Endothelial cell of umbilical vein (primary cell): ENCODE results near the gene KYAT1. TPM values are rescaled to one million over a fixed set of nuclear protein-coding genes. Genes with fewer than 3 reads are reported as not detected.

Experiments
- BruUV-seq: library from RNA; stranded (reverse); fragments of 400-500 nt; replicated peaks from 2 replicates; lab custom pipeline; 2021; lab: Mats Ljungman, UMichigan
- CTCF ChIA-PET: fragments of 300-600, 350-600 bp; sonication (Branson Sonifier 250); formaldehyde crosslinking; loops from one replicate; lab custom pipeline; 2021; ENCODE audit warnings: antibody characterized with exemption, inconsistent platforms; lab: Charles Lee
- POLR2A ChIA-PET: fragments of 300-600, 350-600 bp; sonication (Branson Sonifier 250); formaldehyde crosslinking; loops from one replicate; lab custom pipeline; 2021; ENCODE audit warnings: antibody characterized with exemption, inconsistent platforms; lab: Charles Lee
- DNase-seq: peaks from one replicate; pipeline ENCODE4 v3.0.0-alpha.2; 2011; ENCODE audit warnings: low read depth, low spot score
- FAIRE-seq: peaks from 2 replicates; lab custom pipeline; 2011; peaks lifted over from hg19 to GRCh38; lab: Jason Lieb, UNC
- H2AFZ ChIP-seq: 2 replicates; pipeline ENCODE4 v1.6.0; 2012; ENCODE audit warnings: low read depth, low read length, control low read depth, inconsistent platforms
- H3K27ac ChIP-seq: 2 replicates; pipeline ENCODE4 v1.5.1; 2011; ENCODE audit warnings: low read depth, mild to moderate bottlenecking, control low read depth, low read length, moderate library complexity; ENCODE audit not compliant: insufficient read depth
- H3K27me3 ChIP-seq, 2 experiments: 2 replicates each; pipeline versions ENCODE4 v1.6.0 to v1.6.1; 2011; ENCODE audit warnings: low read length in 2 of 2, mixed read lengths in 1 of 2; ENCODE audit not compliant: control insufficient read depth in 2 of 2, insufficient read depth in 2 of 2
- H3K36me3 ChIP-seq, 2 experiments: 2 replicates in 1 of 2; 3 replicates in 1 of 2; pipeline ENCODE4 v1.5.1; 2011; ENCODE audit warnings: low read length in 2 of 2, mild to moderate bottlenecking in 1 of 2, moderate library complexity in 1 of 2; ENCODE audit not compliant: control insufficient read depth in 2 of 2, insufficient read depth in 2 of 2; ENCODE audit errors: extremely low read depth in 1 of 2
- H3K4me1 ChIP-seq: 3 replicates; pipeline ENCODE4 v1.5.1; 2011; ENCODE audit warnings: mild to moderate bottlenecking, low read length; ENCODE audit not compliant: control insufficient read depth, insufficient read depth; ENCODE audit errors: extremely low read depth
- H3K4me2 ChIP-seq: 2 replicates; pipeline ENCODE4 v1.6.1; 2011; ENCODE audit warnings: low read length, control low read depth, mixed read lengths; ENCODE audit not compliant: insufficient read depth
- H3K4me3 ChIP-seq, 3 experiments: fragments of 200-600 bp in 1 of 3; sonication (generic), shearing (Covaris generic) in 1 of 3; replicated peaks in 1 of 3; 2 replicates each; pipeline ENCODE4 v1.5.1; 2011 to 2016; ENCODE audit warnings: control low read depth in 3 of 3, low read length in 3 of 3, mild to moderate bottlenecking in 2 of 3, inconsistent platforms in 1 of 3, low read depth in 1 of 3, moderate library complexity in 1 of 3; ENCODE audit not compliant: insufficient read depth in 1 of 3
- H3K79me2 ChIP-seq: 2 replicates; pipeline ENCODE4 v1.6.0; 2012; ENCODE audit warnings: low read length, inconsistent platforms; ENCODE audit not compliant: control insufficient read depth, insufficient read depth
- H3K9ac ChIP-seq: replicated peaks from 2 replicates; pipeline ENCODE3; 2011; ENCODE audit warnings: low read length, control low read depth; ENCODE audit not compliant: insufficient read depth; ENCODE audit errors: extremely low read depth
- H3K9me1 ChIP-seq: replicated peaks from 3 replicates; pipeline ENCODE4 v1.6.0; 2011; ENCODE audit warnings: mild to moderate bottlenecking, low read length; ENCODE audit not compliant: control insufficient read depth, insufficient read depth; ENCODE audit errors: extremely low read depth
- H3K9me3 ChIP-seq: replicated peaks from 2 replicates; pipeline ENCODE4 v1.5.1; 2012; ENCODE audit warnings: low read length, inconsistent platforms; ENCODE audit not compliant: control insufficient read depth, insufficient read depth
- H4K20me1 ChIP-seq: replicated peaks from 2 replicates; pipeline ENCODE3; 2011; ENCODE audit warnings: mild to moderate bottlenecking, low read length; ENCODE audit not compliant: control insufficient read depth, insufficient read depth; ENCODE audit errors: extremely low read depth
- EZH2 ChIP-seq: IDR thresholded peaks from 2 replicates; pipeline ENCODE4 v1.6.1; 2012; ENCODE audit warnings: borderline replicate concordance, low read depth, mild to moderate bottlenecking, moderate library complexity, low read length, inconsistent platforms; ENCODE audit not compliant: severe bottlenecking
- FOS ChIP-seq: IDR thresholded peaks from 2 replicates; pipeline ENCODE4 v1.6.1; 2011; ENCODE audit warnings: mild to moderate bottlenecking, low read length, moderate library complexity, borderline replicate concordance; ENCODE audit not compliant: insufficient read depth
- GATA2 ChIP-seq: IDR thresholded peaks from 2 replicates; pipeline ENCODE4 v1.7.0; 2011; ENCODE audit warnings: low read depth, mild to moderate bottlenecking, moderate library complexity, mixed read lengths, low read length; ENCODE audit not compliant: insufficient read length, insufficient read depth
- JUN ChIP-seq: IDR thresholded peaks from 2 replicates; pipeline ENCODE4 v1.6.1; 2011; ENCODE audit warnings: borderline replicate concordance, low read depth; ENCODE audit not compliant: insufficient read length, insufficient read depth
- MYC ChIP-seq: IDR thresholded peaks from one replicate; pipeline ENCODE4 v1.6.1; 2011; ENCODE audit warnings: mild to moderate bottlenecking, low read depth, low read length
- POLR2A ChIP-seq: IDR thresholded peaks from 2 replicates; pipeline ENCODE4 v1.6.1; 2012; ENCODE audit warnings: low read depth, mild to moderate bottlenecking, control low read depth, low read length
- POLR2AphosphoS5 ChIP-seq: IDR thresholded peaks from 2 replicates; pipeline ENCODE4 v1.6.1; 2012; ENCODE audit warnings: low read depth, mild to moderate bottlenecking, control low read depth, low read length, moderate library complexity; ENCODE audit not compliant: insufficient read depth
- dilution Hi-C: fragments of 300-500 bp; cut with MboI; formaldehyde crosslinking; loops from one replicate; pipeline ENCODE4 v1.15.0; 2019; ENCODE audit warnings: low sequenced_read_pairs; ENCODE audit not compliant: extremely low pct_ligation_motif_present
- intact Hi-C: fragments of 100-400 bp; cut with micrococcal nuclease; formaldehyde crosslinking; loops from one replicate; pipeline ENCODE4 v1.10.0; 2022
- polyA plus RNA-seq, 4 experiments: library from polyadenylated mRNA; depleted of rRNA in 3 of 4; stranded (reverse) in 3 of 4; unstranded in 1 of 4; fragments of >200 nt; gene quantifications; 2 replicates each; pipeline versions ENCODE4 v1.2.1 to v1.2.3, GENCODE V29; 2011 to 2012; ENCODE audit warnings: missing spikeins in 1 of 4
- total RNA-seq: library from RNA; stranded (reverse); gene quantifications from 2 replicates; pipeline ENCODE4 v1.2.3, GENCODE V29; 2021
- TF ChIP-seq, protein P1 (sequence below), 2 donors: IDR thresholded peaks; 1 replicate in 1 of 2; 2 replicates in 1 of 2; pipeline ENCODE4 v1.5.1; 2011; ENCODE audit warnings: low read length in 2 of 2, mild to moderate bottlenecking in 2 of 2, moderate library complexity in 2 of 2, control low read depth in 1 of 2, inconsistent platforms in 1 of 2, low read depth in 1 of 2; ENCODE audit not compliant: insufficient read depth in 1 of 2; ENCODE audit errors: extremely low read depth in 1 of 2
- TF ChIP-seq, protein P2 (sequence below): IDR thresholded peaks from 2 replicates; pipeline ENCODE4 v1.6.1; 2011; ENCODE audit not compliant: insufficient read depth, insufficient read length

KYAT1 gene
- total and polyA plus RNA-seq, 2 donors (not counting 3 experiments of a cell fraction or from before 2014, with no cell fraction given), result 7.2 to 9.6 TPM

DNA sequence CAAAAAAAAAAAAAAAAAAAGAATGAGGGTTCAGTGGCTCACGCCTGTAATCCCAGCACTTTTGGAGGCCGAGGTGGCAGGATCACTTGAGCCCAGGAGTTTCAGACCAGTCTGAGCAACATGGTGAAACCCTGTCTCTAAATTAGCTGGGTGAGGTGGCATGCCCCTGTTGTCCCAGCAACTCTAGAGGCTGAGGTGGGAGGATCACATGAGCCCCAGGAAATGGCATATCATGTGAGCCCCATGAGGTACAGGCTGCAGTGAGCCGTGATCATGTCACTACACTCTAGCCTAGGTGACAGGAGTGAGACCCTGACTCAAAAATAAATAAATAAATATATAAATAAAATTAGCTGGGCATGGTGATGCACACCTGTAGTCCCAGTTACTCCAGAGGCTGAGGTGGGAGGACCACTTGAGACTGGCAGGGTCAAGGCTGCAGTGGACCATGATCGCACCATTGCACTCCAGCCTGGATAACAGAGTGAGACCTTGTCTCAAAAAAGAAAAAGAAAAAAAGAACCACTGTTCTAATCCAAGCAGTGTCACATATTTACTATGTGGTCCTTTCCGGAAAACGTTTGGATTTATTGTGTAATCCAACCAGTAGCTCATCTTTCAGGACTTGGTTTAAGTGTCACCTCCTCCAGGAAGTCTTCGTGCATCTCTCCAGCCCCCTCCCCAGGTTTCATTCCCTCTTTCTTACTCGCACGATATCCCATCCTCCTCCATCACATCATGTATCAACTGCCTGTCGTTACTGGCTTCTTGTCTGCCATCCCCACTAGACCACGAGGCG, 39.9 kb downstream of the KYAT1 start:
- TF ChIP-seq GATA2 (no peak), POLR2AphosphoS5 (no peak), EZH2 (no peak), MYC (no peak), FOS (no peak), POLR2A (no peak), JUN (no peak)
- TF ChIP-seq, protein P1, sequence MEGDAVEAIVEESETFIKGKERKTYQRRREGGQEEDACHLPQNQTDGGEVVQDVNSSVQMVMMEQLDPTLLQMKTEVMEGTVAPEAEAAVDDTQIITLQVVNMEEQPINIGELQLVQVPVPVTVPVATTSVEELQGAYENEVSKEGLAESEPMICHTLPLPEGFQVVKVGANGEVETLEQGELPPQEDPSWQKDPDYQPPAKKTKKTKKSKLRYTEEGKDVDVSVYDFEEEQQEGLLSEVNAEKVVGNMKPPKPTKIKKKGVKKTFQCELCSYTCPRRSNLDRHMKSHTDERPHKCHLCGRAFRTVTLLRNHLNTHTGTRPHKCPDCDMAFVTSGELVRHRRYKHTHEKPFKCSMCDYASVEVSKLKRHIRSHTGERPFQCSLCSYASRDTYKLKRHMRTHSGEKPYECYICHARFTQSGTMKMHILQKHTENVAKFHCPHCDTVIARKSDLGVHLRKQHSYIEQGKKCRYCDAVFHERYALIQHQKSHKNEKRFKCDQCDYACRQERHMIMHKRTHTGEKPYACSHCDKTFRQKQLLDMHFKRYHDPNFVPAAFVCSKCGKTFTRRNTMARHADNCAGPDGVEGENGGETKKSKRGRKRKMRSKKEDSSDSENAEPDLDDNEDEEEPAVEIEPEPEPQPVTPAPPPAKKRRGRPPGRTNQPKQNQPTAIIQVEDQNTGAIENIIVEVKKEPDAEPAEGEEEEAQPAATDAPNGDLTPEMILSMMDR (IDR thresholded peaks at IDR 0.05; ENCODE audit: extremely low read depth in 1 of 2, insufficient read depth in 1 of 2, low read depth in 1 of 2, low read length in 2 of 2), result no peak
- TF ChIP-seq, protein P2, sequence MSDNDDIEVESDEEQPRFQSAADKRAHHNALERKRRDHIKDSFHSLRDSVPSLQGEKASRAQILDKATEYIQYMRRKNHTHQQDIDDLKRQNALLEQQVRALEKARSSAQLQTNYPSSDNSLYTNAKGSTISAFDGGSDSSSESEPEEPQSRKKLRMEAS, result no peak
- H3K4me3 ChIP-seq, result no peak overlapping the region
- intact Hi-C loops, result no loop called here
- H3K4me1 ChIP-seq, result no peaks in the 10 kb centered on the region
- H3K4me2 ChIP-seq, result no peak overlapping the region
- H3K27ac ChIP-seq, result no peak overlapping the region
- no peaks in the 10 kb centered on the region for H3K9me3 ChIP-seq
- ChIA-PET CTCF (no interaction called here), POLR2A (no interaction called here)
- no peaks in the 10 kb centered on the region for H3K9me1 ChIP-seq
- dilution Hi-C loops, result no loop called here
- H3K79me2 ChIP-seq, result no peaks in the 10 kb centered on the region
- no peaks in the 10 kb centered on the region for H3K27me3 ChIP-seq
- BruUV-seq, result no TSS peak
- no peak for FAIRE-seq
- no peak overlapping the region for H3K9ac ChIP-seq
- no peak overlapping the region for H2AFZ ChIP-seq
- H3K36me3 ChIP-seq, result peaks cover 0 to 3% of the 10 kb centered on the region in 2 experiments
- no peaks in the 10 kb centered on the region for H4K20me1 ChIP-seq
- no peak for DNase-seq
